H1 (cell line): ENCODE results near the gene ARMH4. TPM values are rescaled to one million over a fixed set of nuclear protein-coding genes. Genes with fewer than 3 reads are reported as not detected.

Source experiments
- CTCF ChIA-PET: fragments of 300-600 bp; sonication (Branson Sonifier 250); formaldehyde crosslinking; loops from one replicate; lab custom pipeline; 2021; ENCODE audit not compliant: partially characterized antibody; lab: Charles Lee
- POLR2A ChIA-PET: fragments of 300-600 bp; sonication (Branson Sonifier 250); formaldehyde crosslinking; loops from one replicate; lab custom pipeline; 2021; ENCODE audit warnings: inconsistent platforms; ENCODE audit not compliant: partially characterized antibody; lab: Charles Lee
- DNase-seq, 2 experiments: peaks; one replicate each; pipeline versions ENCODE4 v3.0.0 to v3.0.0-alpha.2; 2010 to 2022; ENCODE audit warnings: low spot score in 2 of 2, low read depth in 1 of 2, mixed read lengths in 1 of 2
- FAIRE-seq: peaks from 2 replicates; lab custom pipeline; 2011; peaks lifted over from hg19 to GRCh38; lab: Jason Lieb, UNC
- H2AFZ ChIP-seq: 2 replicates; pipeline ENCODE4 v1.8.1; 2012; ENCODE audit warnings: low read length, inconsistent platforms
- H2AK5ac ChIP-seq: 2 replicates; pipeline ENCODE4 v1.6.1; 2013; ENCODE audit warnings: low read depth, low read length
- H2BK120ac ChIP-seq: replicated peaks from 2 replicates; pipeline ENCODE3; 2013; ENCODE audit warnings: low read depth, low read length, inconsistent platforms
- H2BK12ac ChIP-seq: 2 replicates; pipeline ENCODE4 v1.6.1; 2013; ENCODE audit warnings: low read depth, low read length
- H2BK15ac ChIP-seq: 2 replicates; pipeline ENCODE4 v1.6.1; 2013; ENCODE audit warnings: low read length
- H2BK20ac ChIP-seq: 2 replicates; pipeline ENCODE4 v1.6.1; 2013; ENCODE audit warnings: low read length
- H2BK5ac ChIP-seq: 2 replicates; pipeline ENCODE4 v1.6.1; 2013; ENCODE audit warnings: low read depth, low read length
- H3K14ac ChIP-seq: 2 replicates; pipeline ENCODE4 v1.6.1; 2013; ENCODE audit warnings: inconsistent platforms; ENCODE audit not compliant: insufficient read length
- H3K18ac ChIP-seq: 2 replicates; pipeline ENCODE4 v1.6.1; 2013; ENCODE audit warnings: low read length; ENCODE audit errors: extremely low read depth
- H3K23ac ChIP-seq: 2 replicates; pipeline ENCODE4 v1.6.1; 2013; ENCODE audit warnings: inconsistent platforms; ENCODE audit not compliant: insufficient read length
- H3K23me2 ChIP-seq: 2 replicates; pipeline ENCODE4 v1.6.1; 2013; ENCODE audit warnings: low read depth, low read length
- H3K27ac ChIP-seq: 2 replicates; pipeline ENCODE4 v1.6.1; 2011; ENCODE audit warnings: low read depth, low read length, inconsistent platforms
- H3K27me3 ChIP-seq, 4 experiments: replicated peaks in 1 of 4; 1 replicate in 1 of 4; 2 replicates in 3 of 4; pipeline versions ENCODE4 v1.6.1 to v1.8.1; 2011 to 2013; ENCODE audit warnings: low read length in 3 of 4, mild to moderate bottlenecking in 3 of 4, inconsistent platforms in 2 of 4, mixed read lengths in 2 of 4, moderate library complexity in 1 of 4; ENCODE audit not compliant: control insufficient read depth in 3 of 4, insufficient read depth in 3 of 4; ENCODE audit errors: extremely low read depth in 1 of 4
- H3K36me3 ChIP-seq, 4 experiments: 2 replicates each; pipeline versions ENCODE4 v1.6.1 to v1.8.1; 2011 to 2013; ENCODE audit warnings: mild to moderate bottlenecking in 4 of 4, low read length in 3 of 4, moderate library complexity in 2 of 4, control low read depth in 1 of 4, inconsistent platforms in 1 of 4; ENCODE audit not compliant: insufficient read depth in 4 of 4, control insufficient read depth in 2 of 4
- H3K4ac ChIP-seq: replicated peaks from 2 replicates; pipeline ENCODE3; 2013; ENCODE audit warnings: low read length, low read depth, mixed read lengths, inconsistent platforms; ENCODE audit not compliant: insufficient read length
- H3K4me1 ChIP-seq, 4 experiments: replicated peaks in 1 of 4; 1 replicate in 1 of 4; 2 replicates in 3 of 4; pipeline versions ENCODE4 v1.6.1 to v1.8.1; 2011 to 2013; ENCODE audit warnings: low read length in 3 of 4, inconsistent platforms in 2 of 4, mixed read lengths in 1 of 4; ENCODE audit not compliant: insufficient read depth in 4 of 4, control insufficient read depth in 3 of 4
- H3K4me2 ChIP-seq, 2 experiments: 2 replicates each; pipeline versions ENCODE4 v1.6.1 to v1.8.1; 2011 to 2013; ENCODE audit warnings: low read depth in 2 of 2, low read length in 2 of 2, control low read depth in 1 of 2, inconsistent platforms in 1 of 2, mild to moderate bottlenecking in 1 of 2; ENCODE audit not compliant: insufficient read depth in 1 of 2
- H3K4me3 ChIP-seq, 4 experiments: fragments of 200-600, 300-600 bp in 1 of 4; sonication (generic), shearing (Covaris generic), sonication (Bioruptor Twin) in 1 of 4; 2 replicates each; pipeline versions ENCODE4 v1.5.1 to v1.8.1; 2011 to 2016; ENCODE audit warnings: low read length in 4 of 4, low read depth in 3 of 4, control low read depth in 2 of 4, inconsistent platforms in 2 of 4, mild to moderate bottlenecking in 2 of 4, mixed read lengths in 1 of 4, moderate library complexity in 1 of 4; ENCODE audit not compliant: insufficient read depth in 2 of 4; ENCODE audit errors: extremely low read depth in 1 of 4
- H3K56ac ChIP-seq: replicated peaks from 2 replicates; pipeline ENCODE3; 2013; ENCODE audit warnings: low read depth, mild to moderate bottlenecking, mixed read lengths, low read length, inconsistent platforms; ENCODE audit not compliant: insufficient read length
- H3K79me1 ChIP-seq: 2 replicates; pipeline ENCODE4 v1.6.1; 2013; ENCODE audit warnings: low read depth, low read length, control low read depth
- H3K79me2 ChIP-seq, 2 experiments: 2 replicates each; pipeline versions ENCODE4 v1.6.1 to v1.8.1; 2012 to 2013; ENCODE audit warnings: low read length in 2 of 2, mild to moderate bottlenecking in 2 of 2, inconsistent platforms in 1 of 2; ENCODE audit not compliant: insufficient read depth in 2 of 2, control insufficient read depth in 1 of 2
- H3K9ac ChIP-seq, 4 experiments: replicated peaks in 1 of 4; 1 replicate in 1 of 4; 2 replicates in 3 of 4; pipeline versions ENCODE4 v1.6.1 to v1.8.1; 2011 to 2013; ENCODE audit warnings: low read depth in 3 of 4, low read length in 3 of 4, control low read depth in 2 of 4, mild to moderate bottlenecking in 2 of 4, moderate library complexity in 2 of 4, inconsistent platforms in 1 of 4; ENCODE audit errors: extremely low read depth in 1 of 4
- H3K9me3 ChIP-seq, 2 experiments: 2 replicates each; pipeline versions ENCODE4 v1.6.1 to v1.8.1; 2012 to 2013; ENCODE audit warnings: mild to moderate bottlenecking in 2 of 2, moderate library complexity in 2 of 2, control low read depth in 1 of 2, inconsistent platforms in 1 of 2, low read depth in 1 of 2, low read length in 1 of 2, mixed read lengths in 1 of 2; ENCODE audit not compliant: insufficient read depth in 2 of 2
- H4K20me1 ChIP-seq, 2 experiments: replicated peaks in 1 of 2; 2 replicates each; pipeline versions ENCODE3 to v1.8.1; 2011 to 2013; ENCODE audit warnings: inconsistent platforms in 2 of 2, low read length in 2 of 2, mild to moderate bottlenecking in 1 of 2; ENCODE audit not compliant: insufficient read depth in 2 of 2, control insufficient read depth in 1 of 2
- H4K5ac ChIP-seq: 2 replicates; pipeline ENCODE4 v1.6.1; 2013; ENCODE audit warnings: low read length, low read depth, mixed read lengths, inconsistent platforms; ENCODE audit not compliant: insufficient read length
- H4K8ac ChIP-seq: 2 replicates; pipeline ENCODE4 v1.8.0; 2013; ENCODE audit warnings: mild to moderate bottlenecking, moderate library complexity, low read length, inconsistent platforms; ENCODE audit not compliant: insufficient read depth; ENCODE audit errors: extremely low read depth
- H4K91ac ChIP-seq: replicated peaks from 2 replicates; pipeline ENCODE3; 2013; ENCODE audit warnings: low read length, mixed read lengths, inconsistent platforms; ENCODE audit not compliant: insufficient read length
- CBX8 ChIP-seq: fragments of 300-800, 300-1000 bp; sonication (generic); IDR thresholded peaks from 2 replicates; pipeline ENCODE4 v1.7.1; 2016; ENCODE audit warnings: low read depth, low read length, borderline replicate concordance
- CTCF ChIP-seq, 3 experiments: IDR thresholded peaks; 1 replicate in 2 of 3; 2 replicates in 1 of 3; pipeline versions ENCODE4 v1.5.1 to v1.6.1; 2011; ENCODE audit warnings: low read length in 3 of 3, mild to moderate bottlenecking in 3 of 3, inconsistent platforms in 2 of 3, low read depth in 1 of 3, moderate library complexity in 1 of 3; ENCODE audit not compliant: insufficient read depth in 1 of 3; ENCODE audit errors: control extremely low read depth in 1 of 3
- GTF2F1 ChIP-seq: IDR thresholded peaks from 2 replicates; pipeline ENCODE4 v1.6.1; 2012; ENCODE audit warnings: low read depth, low read length, improper control_type of control experiment, borderline replicate concordance
- HDAC2 ChIP-seq, 2 experiments: fragments of 300-600 bp in 1 of 2; sonication (generic) in 1 of 2; IDR thresholded peaks; 2 replicates each; pipeline ENCODE4 v1.6.1; 2011 to 2012; ENCODE audit warnings: low read depth in 2 of 2, low read length in 2 of 2, mild to moderate bottlenecking in 2 of 2, moderate library complexity in 2 of 2, borderline replicate concordance in 1 of 2, inconsistent platforms in 1 of 2
- HDAC6 ChIP-seq: IDR thresholded peaks from one replicate; pipeline ENCODE4 v1.7.1; 2012; ENCODE audit warnings: low read depth, mild to moderate bottlenecking, inconsistent platforms, low read length, moderate library complexity
- JUN ChIP-seq: IDR thresholded peaks from 2 replicates; pipeline ENCODE4 v1.6.1; 2011; ENCODE audit warnings: low read depth, mild to moderate bottlenecking, improper control_type of control experiment, low read length
- JUND ChIP-seq: IDR thresholded peaks from 2 replicates; pipeline ENCODE4 v1.6.1; 2011; ENCODE audit warnings: mild to moderate bottlenecking, improper control_type of control experiment, low read length
- MAFK ChIP-seq: IDR thresholded peaks from 2 replicates; pipeline ENCODE4 v1.6.1; 2012; ENCODE audit warnings: low read depth, mild to moderate bottlenecking, improper control_type of control experiment, low read length
- POU5F1 ChIP-seq: IDR thresholded peaks from 2 replicates; pipeline ENCODE4 v1.6.1; 2011; ENCODE audit warnings: low read depth, mild to moderate bottlenecking, low read length, moderate library complexity
- YY1 ChIP-seq: IDR thresholded peaks from 2 replicates; pipeline ENCODE4 v1.6.1; 2011; ENCODE audit warnings: low read depth, mild to moderate bottlenecking, low read length
- WGBS, 2 experiments: shearing (Covaris generic) in 1 of 2; methylation state at CpG; one replicate each; pipeline versions ENCODE4 v1.1.6 to v1.1.7; 2013 to 2015; ENCODE audit warnings: low lambda C conversion rate in 2 of 2, mixed read lengths in 2 of 2, inconsistent platforms in 1 of 2, low coverage in 1 of 2, missing lambda C conversion rate in 1 of 2; ENCODE audit not compliant: insufficient replicate concordance in 2 of 2, insufficient coverage in 1 of 2, insufficient read length in 1 of 2; ENCODE audit errors: extremely low coverage in 1 of 2, missing lambda C conversion rate in 1 of 2; 5-methylcytosine and 5-hydroxymethylcytosine counted together
- polyA plus RNA-seq, 7 experiments: library from polyadenylated mRNA; depleted of rRNA in 3 of 7; stranded (reverse) in 5 of 7; unstranded in 2 of 7; fragments of >200 nt in 5 of 7; fragments of 200-250 nt in 2 of 7; gene quantifications; 1 replicate in 5 of 7; 2 replicates in 1 of 7; 4 replicates in 1 of 7; pipeline versions ENCODE4 v1.2.1 to v1.2.3, GENCODE V29; 2011 to 2013; ENCODE audit warnings: missing spikeins in 2 of 7, mixed read lengths in 2 of 7
- total RNA-seq: library from RNA; stranded (reverse); fragmentation: NEBNext Ultra II Directional; extraction: Animal tissue kit (Norgen Biotek cat#: 25700); gene quantifications from 2 replicates; pipeline ENCODE4 v1.2.1, GENCODE V29; 2021

The ARMH4 gene
- total and polyA plus RNA-seq, 2 of the 8 experiments (the other 6 are each of a cell fraction or from before 2014, with no cell fraction given) = 7.1 to 25.4 TPM

GRCh38 chr14:57979376-57980048 lies 172.5 kb downstream of the ARMH4 start:
- Histone ChIP-seq H2BK5ac (no peak overlapping the region), H3K23ac (no peak overlapping the region), H4K91ac (no peak overlapping the region), H3K79me1 (no peaks in the 10 kb centered on the region), H4K20me1 (no peaks in the 10 kb centered on the region), H3K56ac (no peak overlapping the region), H3K4ac (no peak overlapping the region), H2BK120ac (no peak overlapping the region), H4K8ac (no peak overlapping the region), H3K4me3 (no peak overlapping the region), H3K23me2 (no peaks in the 10 kb centered on the region), H2BK12ac (no peak overlapping the region), H3K36me3 (no peaks in the 10 kb centered on the region), H3K27me3 (no peaks in the 10 kb centered on the region), H2AK5ac (no peak overlapping the region)
- POLR2A ChIA-PET = no interaction called here
- FAIRE-seq (no peak), DNase-seq (no peak)
- CTCF ChIA-PET = interaction anchor here (0.9 to 1.6 kb wide), 3 partner anchors 32 to 107 kb away, joined by 3 to 4 read pairs (median 3); no protein-coding TSS in a partner anchor
- no peak for TF ChIP-seq MAFK
- TF ChIP-seq JUN = no peak
- no peak for TF ChIP-seq JUND
- TF ChIP-seq YY1 = no peak
- no peak for TF ChIP-seq POU5F1
- TF ChIP-seq HDAC6 = no peak
- TF ChIP-seq CTCF (IDR thresholded peaks at IDR 0.05; ENCODE audit: control extremely low read depth in 1 of 3, insufficient read depth in 1 of 3, low read depth in 1 of 3, low read length in 3 of 3) = no peak
- TF ChIP-seq GTF2F1 = no peak
- no peak for TF ChIP-seq CBX8
- TF ChIP-seq HDAC2 (IDR thresholded peaks at IDR 0.05; ENCODE audit: borderline replicate concordance in 1 of 2, low read depth in 2 of 2, low read length in 2 of 2) = no peak
- TF ChIP-seq, all 59 proteins: peak for 0
- no peak overlapping the region for H2BK15ac ChIP-seq
- H3K18ac ChIP-seq = no peak overlapping the region
- H3K27ac ChIP-seq = no peak overlapping the region
- no peak overlapping the region for H3K4me2 ChIP-seq
- no peak overlapping the region for H2BK20ac ChIP-seq
- no peaks in the 10 kb centered on the region for H3K9me3 ChIP-seq
- H3K79me2 ChIP-seq = no peaks in the 10 kb centered on the region
- H2AFZ ChIP-seq = peak overlapping the region; percentile 20; the same call in 1 of the 2 replicates
- H3K14ac ChIP-seq = no peak overlapping the region
- WGBS, 2 experiments = 89% methylated on average over 4 of the region's 4 CpGs; no CpG with 5 or more reads in 1 of the 2 experiments
- no peak overlapping the region for H3K9ac ChIP-seq
- peaks cover 0 to 4% (median 0%) of the 10 kb centered on the region in 4 experiments; a peak in 1 of 7 replicates for H3K4me1 ChIP-seq
- H4K5ac ChIP-seq = no peak overlapping the region
